K562 (cell line): Measurements from ENCODE around the gene CCDC9. TPM values are rescaled to one million over a fixed set of nuclear protein-coding genes. Genes with fewer than 3 reads are reported as not detected.
A peak's percentile ranks its signal among the peaks of the same experiment; 100 is the strongest.

Experiments
- AFF4 ChIP-seq: sonication (generic); formaldehyde crosslinking; IDR thresholded peaks from 2 replicates; pipeline ENCODE4 v1.8.0; 2023; ENCODE audit warnings: mild to moderate bottlenecking, missing genetic modification reagents
- BHLHE40 ChIP-seq: IDR thresholded peaks from 2 replicates; pipeline ENCODE4 v1.6.1; 2011; ENCODE audit warnings: low read length, improper control_type of control experiment
- C11orf30 ChIP-seq: fragments of 450-650 bp; IDR thresholded peaks from 2 replicates; pipeline ENCODE4 v1.6.1; 2016; ENCODE audit warnings: low read depth, mild to moderate bottlenecking
- CBX8 ChIP-seq: fragments of 200-600 bp; sonication (generic); IDR thresholded peaks from 2 replicates; pipeline ENCODE4 v1.6.1; 2012; ENCODE audit warnings: borderline replicate concordance, mixed run types, low read depth, mild to moderate bottlenecking, moderate library complexity, mixed read lengths, low read length, control low read depth, inconsistent platforms; ENCODE audit not compliant: poor library complexity, severe bottlenecking; ENCODE audit errors: extremely low read depth
- HDAC3 ChIP-seq: fragments of 450-650 bp; IDR thresholded peaks from 2 replicates; pipeline ENCODE4 v1.6.1; 2018; ENCODE audit warnings: borderline replicate concordance, mild to moderate bottlenecking, moderate library complexity; ENCODE audit not compliant: partially characterized antibody
- HNRNPK ChIP-seq: fragments of 200-400 bp; formaldehyde crosslinking; IDR thresholded peaks from one replicate; pipeline ENCODE4 v1.6.1; 2018; ENCODE audit warnings: mild to moderate bottlenecking, low read depth, low read length; ENCODE audit not compliant: poor library complexity, severe bottlenecking
- KLF16 ChIP-seq: IDR thresholded peaks from 2 replicates; pipeline ENCODE4 v1.6.1; 2016; ENCODE audit warnings: antibody characterized with exemption
- MAFG ChIP-seq: fragments of 450-650 bp; conservative IDR thresholded peaks from 2 replicates; pipeline ENCODE4 v1.6.1; 2016; ENCODE audit warnings: missing genetic modification characterization, missing compliant biosample characterization
- NR2C2 ChIP-seq, 2 experiments: fragments of 200-800 bp in 1 of 2; sonication (Bioruptor generic) in 1 of 2; sonication (generic) in 1 of 2; formaldehyde crosslinking in 1 of 2; IDR thresholded peaks; 2 replicates each; pipeline versions ENCODE4 v1.6.1 to v1.8.0; 2016 to 2022; ENCODE audit warnings: mild to moderate bottlenecking in 1 of 2, missing compliant biosample characterization in 1 of 2, missing genetic modification characterization in 1 of 2, missing genetic modification reagents in 1 of 2
- SRF ChIP-seq, 2 experiments: fragments of 250-450, 450-650 bp in 1 of 2; sonication (Bioruptor Pico) in 1 of 2; sonication (generic) in 1 of 2; formaldehyde crosslinking; IDR thresholded peaks; 2 replicates each; pipeline versions ENCODE4 v1.5.0 to v1.5.1; 2020 to 2022; ENCODE audit warnings: mild to moderate bottlenecking in 1 of 2, missing genetic modification reagents in 1 of 2
- STAT5A ChIP-seq: IDR thresholded peaks from 2 replicates; pipeline ENCODE4 v1.6.1; 2012; ENCODE audit warnings: low read length, inconsistent platforms, borderline replicate concordance
- TFAP4 ChIP-seq: sonication (generic); formaldehyde crosslinking; IDR thresholded peaks from 2 replicates; pipeline ENCODE4 v1.8.0; 2022; ENCODE audit warnings: missing genetic modification reagents, mild to moderate bottlenecking, moderate library complexity, borderline replicate concordance
- ZNF609 ChIP-seq: sonication (generic); formaldehyde crosslinking; IDR thresholded peaks from 2 replicates; pipeline ENCODE4 v1.8.1; 2023; ENCODE audit warnings: missing genetic modification reagents, mild to moderate bottlenecking, borderline replicate concordance
- polyA plus RNA-seq, 8 experiments: library from polyadenylated mRNA; depleted of rRNA in 4 of 8; stranded (reverse) in 5 of 8; unstranded in 3 of 8; fragments of >200 nt; fragmentation: Nextera tagmentation in 2 of 8; fragmentation: Illumina TruSeq in 1 of 8; extraction: Ambion mirVana in 2 of 8; extraction: Trizol in 1 of 8; gene quantifications; 2 replicates each; pipeline versions ENCODE4 v1.2.1 to v1.2.3, GENCODE V29; 2011 to 2014; ENCODE audit warnings: inconsistent platforms in 1 of 8, missing spikeins in 1 of 8
- total RNA-seq, 7 experiments: library from RNA; depleted of rRNA in 6 of 7; stranded (reverse); fragments of >200 nt in 6 of 7; fragmentation: Illumina TruSeq in 2 of 7; extraction: Trizol in 2 of 7; gene quantifications; 2 replicates each; pipeline versions ENCODE4 v1.2.1 to v1.2.3, GENCODE V29; 2011 to 2021; ENCODE audit warnings: low replicate concordance in 1 of 7
- TF ChIP-seq, protein P1 (sequence below), 3 experiments: IDR thresholded peaks in 2 of 3; conservative IDR thresholded peaks in 1 of 3; 2 replicates each; pipeline ENCODE4 v1.5.1; 2011 to 2012; ENCODE audit warnings: low read length in 3 of 3, mild to moderate bottlenecking in 3 of 3, control low read depth in 2 of 3, improper control_type of control experiment in 1 of 3, inconsistent platforms in 1 of 3, low read depth in 1 of 3, mixed read lengths in 1 of 3, moderate library complexity in 1 of 3; ENCODE audit not compliant: insufficient read depth in 2 of 3

The CCDC9 gene
- total and polyA plus RNA-seq, 9 of the 15 experiments (the other 6 are each of a cell fraction or from before 2014, with no cell fraction given) = 0.23 to 38.6 (median 8.4) TPM

DNA sequence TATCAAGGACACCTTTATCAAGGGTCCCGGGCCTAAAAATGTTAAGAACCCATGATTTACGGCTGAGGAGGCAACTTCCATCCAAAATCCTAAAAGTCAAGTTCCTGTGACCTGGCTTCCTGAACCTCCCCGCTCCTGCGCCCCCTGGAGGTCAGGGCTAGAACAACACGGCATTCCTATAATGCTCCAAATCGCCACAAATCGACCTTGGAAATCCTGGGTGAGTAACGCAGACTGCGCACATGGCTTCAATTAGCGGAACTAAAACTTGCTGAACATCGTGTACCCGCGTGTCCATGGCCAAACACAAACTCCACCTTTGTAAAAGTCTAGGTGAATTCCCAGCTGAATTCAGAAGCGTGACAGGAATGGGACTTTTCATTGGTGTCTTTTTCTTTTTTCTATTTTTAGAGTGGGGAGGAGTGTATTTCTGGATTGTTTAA lies 49.0 kb downstream of the CCDC9 start (continued):
- no peak for TF ChIP-seq AFF4 (CRISPR knock-in tag)
- peak; percentile 83 for TF ChIP-seq HDAC3
- 0 out of 4 replicates have a peak, but pooled peaks of 1 of the 2 experiments have one; percentile 32 for TF ChIP-seq SRF (CRISPR knock-in tag; IDR thresholded peaks at IDR 0.05)
- peak; percentile 54 for TF ChIP-seq KLF16
- no peak for TF ChIP-seq STAT5A
- TF ChIP-seq ZNF609 (CRISPR knock-in tag) = no peak
- TF ChIP-seq TFAP4 (CRISPR knock-in tag) = 0 out of 2 replicates have a peak, but pooled peaks have one; percentile 23
- no peak for TF ChIP-seq C11orf30
- no peak for TF ChIP-seq BHLHE40
- 0 out of 2 replicates have a peak, but pooled peaks have one; percentile 14 for TF ChIP-seq MAFG (tag)
- no peak for TF ChIP-seq HNRNPK
- no peak for TF ChIP-seq CBX8
- no peak for TF ChIP-seq NR2C2 (CRISPR knock-in tag; IDR thresholded peaks at IDR 0.05)
- TF ChIP-seq NR2C2 (tag; IDR thresholded peaks at IDR 0.05) = 0 out of 2 replicates have a peak, but pooled peaks have one; percentile 17
- TF ChIP-seq, protein P1, sequence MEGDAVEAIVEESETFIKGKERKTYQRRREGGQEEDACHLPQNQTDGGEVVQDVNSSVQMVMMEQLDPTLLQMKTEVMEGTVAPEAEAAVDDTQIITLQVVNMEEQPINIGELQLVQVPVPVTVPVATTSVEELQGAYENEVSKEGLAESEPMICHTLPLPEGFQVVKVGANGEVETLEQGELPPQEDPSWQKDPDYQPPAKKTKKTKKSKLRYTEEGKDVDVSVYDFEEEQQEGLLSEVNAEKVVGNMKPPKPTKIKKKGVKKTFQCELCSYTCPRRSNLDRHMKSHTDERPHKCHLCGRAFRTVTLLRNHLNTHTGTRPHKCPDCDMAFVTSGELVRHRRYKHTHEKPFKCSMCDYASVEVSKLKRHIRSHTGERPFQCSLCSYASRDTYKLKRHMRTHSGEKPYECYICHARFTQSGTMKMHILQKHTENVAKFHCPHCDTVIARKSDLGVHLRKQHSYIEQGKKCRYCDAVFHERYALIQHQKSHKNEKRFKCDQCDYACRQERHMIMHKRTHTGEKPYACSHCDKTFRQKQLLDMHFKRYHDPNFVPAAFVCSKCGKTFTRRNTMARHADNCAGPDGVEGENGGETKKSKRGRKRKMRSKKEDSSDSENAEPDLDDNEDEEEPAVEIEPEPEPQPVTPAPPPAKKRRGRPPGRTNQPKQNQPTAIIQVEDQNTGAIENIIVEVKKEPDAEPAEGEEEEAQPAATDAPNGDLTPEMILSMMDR (IDR thresholded peaks at IDR 0.05 in 2 of 3, conservative IDR thresholded peaks at IDR 0.05 in 1 of 3; ENCODE audit: insufficient read depth in 2 of 3, low read depth in 1 of 3, low read length in 3 of 3) = peak; percentile 84 to 97 (median 89)
